NOMO-1 treated with DMSO at 0.1 percent for 48 hours (cell line): ENCODE data around the gene IGSF21.

Source experiments
- DNase-seq: peaks from one replicate; lab custom pipeline; 2025; ENCODE audit not compliant: unreplicated experiment; lab: John Stamatoyannopoulos, UW

The IGSF21 gene

GRCh38 chr1:18394563-18395156 is 287.1 kb downstream of the IGSF21 start:
- DNase-seq: no peak

- DNase-seq: no peak
Measured at GRCh38 chr1:18396247-18396980, 288.8 kb downstream of the IGSF21 start.

- no peak for DNase-seq
Measured at GRCh38 chr1:18397641-18398040, 290.0 kb downstream of the IGSF21 start.

GRCh38 chr1:18398791-18399530 is 291.4 kb downstream of the IGSF21 start:
- DNase-seq: no peak

GRCh38 chr1:18400347-18401102 is 292.9 kb downstream of the IGSF21 start:
- DNase-seq: no peak

GRCh38 chr1:18401921-18402320 is 294.3 kb downstream of the IGSF21 start:
- DNase-seq: no peak

GRCh38 chr1:18404460-18404859 is 296.9 kb downstream of the IGSF21 start:
- no peak for DNase-seq

GRCh38 chr1:18407166-18408045 is 299.8 kb downstream of the IGSF21 start:
- DNase-seq: no peak

GRCh38 chr1:18408656-18409370 is 301.2 kb downstream of the IGSF21 start:
- DNase-seq: no peak

GRCh38 chr1:18409609-18410237 is 302.1 kb downstream of the IGSF21 start:
- no peak for DNase-seq

GRCh38 chr1:18410407-18410806 is 302.8 kb downstream of the IGSF21 start:
- no peak for DNase-seq

- DNase-seq: no peak
Measured at GRCh38 chr1:18411321-18411720, 303.7 kb downstream of the IGSF21 start.

GRCh38 chr1:18411820-18412641 is 304.4 kb downstream of the IGSF21 start:
- no peak for DNase-seq

- DNase-seq: no peak
Measured at GRCh38 chr1:18412882-18413353, 305.3 kb downstream of the IGSF21 start.

- DNase-seq: no peak
Measured at GRCh38 chr1:18413541-18414305, 306.1 kb downstream of the IGSF21 start.

- no peak for DNase-seq
Measured at GRCh38 chr1:18414321-18414720, 306.7 kb downstream of the IGSF21 start.

- no peak for DNase-seq
Measured at GRCh38 chr1:18414872-18415447, 307.4 kb downstream of the IGSF21 start.
